GM12865 (cell line): ENCODE measurements around the gene ARL4D.
"Not testable (repeated sequence)": the region's sequence is repeated elsewhere in the genome, so short reads cannot be mapped to it uniquely, and the experiment has no call there.

ENCODE experiments used
- DNase-seq: peaks from one replicate; pipeline ENCODE4 v3.0.0; 2010; ENCODE audit warnings: low read depth
- H3K4me3 ChIP-seq: 2 replicates; pipeline ENCODE4 v1.5.1; 2011; ENCODE audit warnings: mild to moderate bottlenecking, low read depth, low read length, control low read depth
- CTCF ChIP-seq: IDR thresholded peaks from 2 replicates; pipeline ENCODE4 v1.5.1; 2011; ENCODE audit warnings: low read length, control low read depth, low read depth, inconsistent platforms; ENCODE audit not compliant: insufficient read depth; ENCODE audit errors: missing control alignments

ARL4D gene

GRCh38 chr17:43363181-43363925 lies 35.4 kb upstream of the ARL4D start:
- no peak overlapping the region for H3K4me3 ChIP-seq
- no peak for TF ChIP-seq CTCF
- DNase-seq: no peak

- H3K4me3 ChIP-seq: no peak overlapping the region
- no peak for TF ChIP-seq CTCF
- no peak for DNase-seq
These were observed 34.9 kb upstream of the ARL4D start for GRCh38 chr17:43363926-43364285.

- no peak for DNase-seq
- H3K4me3 ChIP-seq: no peak overlapping the region
- peak; percentile 28 for TF ChIP-seq CTCF
These were observed 33.4 kb upstream of the ARL4D start for GRCh38 chr17:43365356-43365755.

DNA sequence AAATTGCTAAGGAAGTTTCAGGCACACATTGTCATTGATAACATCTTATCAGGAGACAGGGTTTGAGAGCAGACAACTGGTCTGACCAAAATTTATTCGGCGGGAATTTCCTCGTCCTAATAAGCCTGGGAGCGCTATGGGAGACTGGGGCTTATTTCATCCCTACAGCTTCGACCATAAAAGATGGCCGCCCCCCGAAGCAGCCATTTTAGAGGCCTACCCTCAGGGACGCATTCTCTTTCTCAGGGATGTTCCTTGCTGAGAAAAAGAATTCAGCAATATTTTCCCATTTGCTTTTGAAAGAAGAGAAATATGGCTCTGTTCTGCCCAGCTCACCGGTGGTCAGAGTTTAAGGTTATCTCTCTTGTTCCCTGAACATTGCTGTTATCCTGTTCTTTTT lies 32.9 kb upstream of the ARL4D start:
- DNase-seq, H3K4me3 ChIP-seq: not testable (repeated sequence)

DNA sequence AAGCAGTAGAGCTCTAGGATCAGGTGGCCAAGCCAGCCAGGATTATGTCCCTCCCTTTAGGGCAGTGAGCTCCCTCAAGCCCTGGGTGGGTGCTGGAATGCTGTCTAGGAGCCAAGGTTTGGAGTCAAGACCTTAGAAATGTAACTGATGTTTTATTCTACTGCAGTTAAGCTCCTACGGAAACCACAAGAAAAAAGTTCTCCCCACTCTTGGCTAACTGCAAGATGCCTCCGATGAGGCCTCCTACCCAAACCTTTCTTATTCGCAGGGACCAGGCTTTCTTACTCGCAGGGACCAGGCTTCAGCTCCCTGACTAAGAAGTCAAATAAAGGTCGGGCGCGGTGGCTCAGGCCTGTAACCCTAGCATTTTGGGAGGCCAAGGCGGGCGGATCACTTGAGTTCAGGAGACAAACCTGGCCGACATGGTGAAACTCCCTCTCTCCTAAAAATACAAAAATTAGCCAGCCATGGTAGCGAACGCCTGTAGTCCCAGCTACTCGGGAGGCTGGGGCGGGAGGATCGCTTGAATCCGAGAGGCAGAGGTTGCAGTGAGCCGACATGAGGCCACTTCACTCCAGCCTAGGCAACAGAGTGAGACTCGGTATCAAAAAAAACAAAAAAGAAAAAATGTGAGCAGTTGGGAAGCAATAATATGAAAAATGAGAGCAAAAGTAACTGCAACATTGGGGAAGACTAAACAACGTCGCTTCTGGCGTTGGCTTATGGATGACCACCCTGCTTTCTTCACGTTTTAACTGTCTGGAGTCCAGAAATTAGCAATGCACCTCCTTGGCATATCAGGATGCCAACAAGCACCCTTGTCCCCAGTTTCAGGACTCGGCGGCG lies 31.7 kb upstream of the ARL4D start:
- DNase-seq: no peak
- no peak for TF ChIP-seq CTCF
- H3K4me3 ChIP-seq: peak overlapping the region; percentile 12

- H3K4me3 ChIP-seq: peak overlapping the region; percentile 62
- no peak for TF ChIP-seq CTCF
- DNase-seq: peak; percentile 96
These were observed 31.0 kb upstream of the ARL4D start for GRCh38 chr17:43367737-43368242.

GRCh38 chr17:43368740-43369506 lies 29.9 kb upstream of the ARL4D start:
- peak overlapping the region; percentile 62 for H3K4me3 ChIP-seq
- no peak for TF ChIP-seq CTCF
- peak; percentile 88 for DNase-seq
